SK-N-SH treated with all-trans-retinoic acid at 6 μM for 48 hours (cell line): ENCODE data around the gene ZNF682.
"Not testable (repeated sequence)": the region's sequence is repeated elsewhere in the genome, so short reads cannot be mapped to it uniquely, and the experiment has no call there.

Experiments
- ATAC-seq: fragments of 200-7000 bp; cut with Tn5 transposase; 3 replicates; pipeline ENCODE4 v1.9.1; 2020; ENCODE audit warnings: mild to moderate bottlenecking, moderate library complexity
- ARNTL ChIP-seq: fragments of 450-650 bp; formaldehyde crosslinking; IDR thresholded peaks from 2 replicates; pipeline ENCODE4 v1.5.0; 2020; ENCODE audit warnings: low read depth, mild to moderate bottlenecking, moderate library complexity, borderline replicate concordance
- BACH2 ChIP-seq: fragments of 250-450 bp; sonication (Bioruptor Pico); IDR thresholded peaks from 2 replicates; pipeline ENCODE4 v1.9.0; 2021; ENCODE audit warnings: mild to moderate bottlenecking, borderline replicate concordance
- CSDC2 ChIP-seq: fragments of 250-450 bp; sonication (Bioruptor Pico); IDR thresholded peaks from 2 replicates; pipeline ENCODE4 v1.5.0; 2020; ENCODE audit warnings: mild to moderate bottlenecking, moderate library complexity
- ESRRG ChIP-seq: fragments of 250-450 bp; sonication (Bioruptor Pico); IDR thresholded peaks from 2 replicates; pipeline ENCODE4 v1.6.1; 2021; ENCODE audit warnings: mild to moderate bottlenecking
- GLIS3 ChIP-seq: fragments of 250-450 bp; sonication (Bioruptor Pico); IDR thresholded peaks from 2 replicates; pipeline ENCODE4 v1.5.0; 2020; ENCODE audit warnings: mild to moderate bottlenecking, moderate library complexity
- ISL1 ChIP-seq: fragments of 250-450 bp; sonication (Bioruptor Pico); IDR thresholded peaks from 2 replicates; pipeline ENCODE4 v2.1.2; 2022; ENCODE audit warnings: mild to moderate bottlenecking, moderate library complexity
- OSR1 ChIP-seq: fragments of 250-450 bp; sonication (Bioruptor Pico); IDR thresholded peaks from 2 replicates; pipeline ENCODE4 v1.8.0; 2022; ENCODE audit warnings: moderate library complexity, mild to moderate bottlenecking, inconsistent platforms
- PPARA ChIP-seq: fragments of 250-450 bp; sonication (Bioruptor Pico); IDR thresholded peaks from 2 replicates; pipeline ENCODE4 v1.5.0; 2020; ENCODE audit warnings: mild to moderate bottlenecking, borderline replicate concordance
- RARB ChIP-seq: fragments of 250-450 bp; sonication (Bioruptor Pico); IDR thresholded peaks from 2 replicates; pipeline ENCODE4 v1.8.0; 2021; ENCODE audit warnings: mild to moderate bottlenecking, moderate library complexity
- SNAI2 ChIP-seq: fragments of 250-450 bp; sonication (Bioruptor Pico); IDR thresholded peaks from 2 replicates; pipeline ENCODE4 v1.5.0; 2020; ENCODE audit warnings: mild to moderate bottlenecking, moderate library complexity
- TCF4 ChIP-seq: fragments of 250-450 bp; sonication (Bioruptor Pico); IDR thresholded peaks from 2 replicates; pipeline ENCODE4 v1.8.0; 2021; ENCODE audit warnings: mild to moderate bottlenecking, moderate library complexity, borderline replicate concordance
- TOX ChIP-seq: fragments of 250-450 bp; sonication (Bioruptor Pico); IDR thresholded peaks from 2 replicates; pipeline ENCODE4 v1.8.0; 2021; ENCODE audit warnings: mild to moderate bottlenecking, moderate library complexity, borderline replicate concordance
- ZFP3 ChIP-seq: fragments of 250-450 bp; sonication (Bioruptor Pico); IDR thresholded peaks from 2 replicates; pipeline ENCODE4 v1.5.0; 2020; ENCODE audit warnings: mild to moderate bottlenecking, moderate library complexity
- ZNF565 ChIP-seq: fragments of 450-650 bp; formaldehyde crosslinking; conservative IDR thresholded peaks from 2 replicates; pipeline ENCODE4 v1.5.0; 2020; ENCODE audit warnings: low read depth, mild to moderate bottlenecking, moderate library complexity
- ZNF70 ChIP-seq: fragments of 450-650 bp; formaldehyde crosslinking; IDR thresholded peaks from 2 replicates; pipeline ENCODE4 v1.5.0; 2020; ENCODE audit warnings: mild to moderate bottlenecking, moderate library complexity
- ZNF8 ChIP-seq: fragments of 450-650 bp; formaldehyde crosslinking; IDR thresholded peaks from 2 replicates; pipeline ENCODE4 v1.5.0; 2020; ENCODE audit warnings: mild to moderate bottlenecking, moderate library complexity
- TF ChIP-seq, protein P1 (sequence below): fragments of 250-450 bp; sonication (Bioruptor Pico); IDR thresholded peaks from 2 replicates; pipeline ENCODE4 v1.5.0; 2020; ENCODE audit warnings: mild to moderate bottlenecking, moderate library complexity
- TF ChIP-seq, protein P2 (sequence below): fragments of 250-450 bp; sonication (Bioruptor Pico); IDR thresholded peaks from 2 replicates; pipeline ENCODE4 v1.5.1; 2021; ENCODE audit warnings: mild to moderate bottlenecking, moderate library complexity
- TF ChIP-seq, protein P3 (sequence below): fragments of 250-450 bp; sonication (Bioruptor Pico); IDR thresholded peaks from 2 replicates; pipeline ENCODE4 v1.8.0; 2020; ENCODE audit warnings: mild to moderate bottlenecking, moderate library complexity, borderline replicate concordance
- TF ChIP-seq, protein P4 (sequence below): fragments of 250-450 bp; sonication (Bioruptor Pico); IDR thresholded peaks from 2 replicates; pipeline ENCODE4 v1.5.1; 2020; ENCODE audit warnings: low read depth, mild to moderate bottlenecking, moderate library complexity

The ZNF682 gene

DNA sequence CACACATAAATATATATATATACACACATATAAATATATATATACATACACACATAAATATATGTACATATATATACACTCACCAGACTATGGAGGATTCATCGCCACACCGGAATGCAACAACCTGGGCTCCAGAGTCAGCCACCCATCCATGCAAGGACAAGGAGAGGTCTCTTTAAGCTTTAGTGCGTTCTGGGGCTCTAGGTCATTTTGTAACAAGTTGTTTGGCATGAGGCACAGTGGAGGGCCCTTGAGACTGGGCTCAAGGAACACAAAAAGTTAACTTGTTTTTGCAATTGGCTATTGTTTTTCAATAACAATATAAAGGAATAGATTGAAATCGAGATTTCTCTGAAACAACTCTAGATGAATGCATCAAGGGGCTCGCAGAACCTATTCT is 33.6 kb upstream of the ZNF682 start (continued):
- TF ChIP-seq, protein P1, sequence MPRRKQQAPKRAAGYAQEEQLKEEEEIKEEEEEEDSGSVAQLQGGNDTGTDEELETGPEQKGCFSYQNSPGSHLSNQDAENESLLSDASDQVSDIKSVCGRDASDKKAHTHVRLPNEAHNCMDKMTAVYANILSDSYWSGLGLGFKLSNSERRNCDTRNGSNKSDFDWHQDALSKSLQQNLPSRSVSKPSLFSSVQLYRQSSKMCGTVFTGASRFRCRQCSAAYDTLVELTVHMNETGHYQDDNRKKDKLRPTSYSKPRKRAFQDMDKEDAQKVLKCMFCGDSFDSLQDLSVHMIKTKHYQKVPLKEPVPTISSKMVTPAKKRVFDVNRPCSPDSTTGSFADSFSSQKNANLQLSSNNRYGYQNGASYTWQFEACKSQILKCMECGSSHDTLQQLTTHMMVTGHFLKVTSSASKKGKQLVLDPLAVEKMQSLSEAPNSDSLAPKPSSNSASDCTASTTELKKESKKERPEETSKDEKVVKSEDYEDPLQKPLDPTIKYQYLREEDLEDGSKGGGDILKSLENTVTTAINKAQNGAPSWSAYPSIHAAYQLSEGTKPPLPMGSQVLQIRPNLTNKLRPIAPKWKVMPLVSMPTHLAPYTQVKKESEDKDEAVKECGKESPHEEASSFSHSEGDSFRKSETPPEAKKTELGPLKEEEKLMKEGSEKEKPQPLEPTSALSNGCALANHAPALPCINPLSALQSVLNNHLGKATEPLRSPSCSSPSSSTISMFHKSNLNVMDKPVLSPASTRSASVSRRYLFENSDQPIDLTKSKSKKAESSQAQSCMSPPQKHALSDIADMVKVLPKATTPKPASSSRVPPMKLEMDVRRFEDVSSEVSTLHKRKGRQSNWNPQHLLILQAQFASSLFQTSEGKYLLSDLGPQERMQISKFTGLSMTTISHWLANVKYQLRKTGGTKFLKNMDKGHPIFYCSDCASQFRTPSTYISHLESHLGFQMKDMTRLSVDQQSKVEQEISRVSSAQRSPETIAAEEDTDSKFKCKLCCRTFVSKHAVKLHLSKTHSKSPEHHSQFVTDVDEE (CRISPR knock-in tag), result no peak
- TF ChIP-seq ARNTL (CRISPR knock-in tag), result no peak
- TF ChIP-seq, all 23 proteins: peak for 0

DNA sequence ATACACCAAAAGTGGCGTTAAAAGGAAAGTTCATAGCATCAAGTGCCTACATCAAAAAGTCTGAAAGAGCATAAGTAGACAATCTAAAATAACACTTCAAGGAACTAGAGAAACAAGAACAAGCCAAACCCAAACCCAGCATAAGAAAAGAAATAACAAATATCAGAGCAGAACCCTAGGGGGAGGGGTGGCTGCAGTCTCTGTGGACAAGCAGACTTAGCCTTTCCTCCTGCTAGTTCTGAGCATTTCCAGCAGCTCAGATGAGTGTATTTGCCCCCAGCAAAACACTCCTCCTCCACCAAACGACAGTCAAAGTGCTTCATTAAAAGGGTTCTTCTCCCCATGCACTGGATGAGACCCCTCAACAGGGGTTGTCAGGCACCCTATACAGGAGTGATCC is 31.4 kb upstream of the ZNF682 start:
- ATAC-seq, result no peak
- TF ChIP-seq, protein P1 (CRISPR knock-in tag), result no peak
- TF ChIP-seq TCF4 (CRISPR knock-in tag), result no peak
- TF ChIP-seq RARB, result no peak
- no peak for TF ChIP-seq ZFP3
- no peak for TF ChIP-seq BACH2 (CRISPR knock-in tag)
- TF ChIP-seq, protein P2, sequence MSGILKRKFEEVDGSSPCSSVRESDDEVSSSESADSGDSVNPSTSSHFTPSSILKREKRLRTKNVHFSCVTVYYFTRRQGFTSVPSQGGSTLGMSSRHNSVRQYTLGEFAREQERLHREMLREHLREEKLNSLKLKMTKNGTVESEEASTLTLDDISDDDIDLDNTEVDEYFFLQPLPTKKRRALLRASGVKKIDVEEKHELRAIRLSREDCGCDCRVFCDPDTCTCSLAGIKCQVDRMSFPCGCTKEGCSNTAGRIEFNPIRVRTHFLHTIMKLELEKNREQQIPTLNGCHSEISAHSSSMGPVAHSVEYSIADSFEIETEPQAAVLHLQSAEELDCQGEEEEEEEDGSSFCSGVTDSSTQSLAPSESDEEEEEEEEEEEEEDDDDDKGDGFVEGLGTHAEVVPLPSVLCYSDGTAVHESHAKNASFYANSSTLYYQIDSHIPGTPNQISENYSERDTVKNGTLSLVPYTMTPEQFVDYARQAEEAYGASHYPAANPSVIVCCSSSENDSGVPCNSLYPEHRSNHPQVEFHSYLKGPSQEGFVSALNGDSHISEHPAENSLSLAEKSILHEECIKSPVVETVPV (CRISPR knock-in tag), result no peak
- TF ChIP-seq, all 23 proteins: peak for 0

DNA sequence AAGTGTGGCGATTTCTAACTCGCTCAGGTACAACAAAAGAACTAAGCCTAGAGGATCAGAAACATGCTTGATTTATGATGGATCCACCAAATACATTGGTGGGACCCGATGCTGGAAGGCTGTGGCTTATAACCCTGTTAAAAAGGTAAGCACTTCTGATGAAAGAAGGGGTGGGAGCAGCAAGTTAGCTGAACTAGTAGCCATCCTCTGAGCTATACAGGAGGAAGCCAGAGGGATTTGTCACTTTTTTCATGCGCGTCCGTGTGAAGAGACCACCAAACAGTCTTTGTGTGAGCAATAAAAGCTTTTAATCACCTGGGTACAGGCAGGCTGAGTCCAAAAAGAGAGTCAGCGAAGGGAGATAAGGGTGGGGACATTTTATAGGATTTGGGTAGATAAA is 29.3 kb upstream of the ZNF682 start:
- ATAC-seq, result not testable (repeated sequence)

DNA sequence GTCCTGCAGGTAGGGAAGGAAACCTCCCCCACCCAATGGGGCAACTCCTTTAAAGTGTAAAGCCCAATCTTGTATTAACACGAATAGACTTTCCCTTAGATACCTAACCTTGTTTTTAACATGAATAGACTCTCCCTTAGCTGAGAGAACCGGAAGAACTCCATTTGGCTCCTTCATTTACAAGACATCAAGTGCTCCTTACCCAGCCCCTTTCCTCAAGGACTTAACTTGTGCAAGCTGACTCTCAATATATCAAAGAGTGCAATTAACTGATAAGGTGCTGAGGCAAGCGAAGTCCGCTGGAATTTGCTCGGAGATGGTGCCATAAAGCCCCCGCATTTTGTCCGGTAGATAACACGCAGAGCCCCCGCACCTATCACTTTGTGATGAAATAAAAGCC is 28.6 kb upstream of the ZNF682 start:
- no peak for ATAC-seq
- TF ChIP-seq, protein P1 (CRISPR knock-in tag), result no peak
- TF ChIP-seq ISL1 (CRISPR knock-in tag) (no peak), ZNF8 (no peak), TOX (no peak), CSDC2 (CRISPR knock-in tag) (no peak), ARNTL (CRISPR knock-in tag) (no peak), ZNF565 (CRISPR knock-in tag) (no peak), PPARA (no peak), SNAI2 (CRISPR knock-in tag) (no peak), GLIS3 (CRISPR knock-in tag) (no peak), ZFP3 (no peak), BACH2 (CRISPR knock-in tag) (no peak), ESRRG (CRISPR knock-in tag) (no peak), OSR1 (CRISPR knock-in tag) (no peak), TCF4 (CRISPR knock-in tag) (no peak), ZNF70 (CRISPR knock-in tag) (no peak)
- TF ChIP-seq, protein P2 (CRISPR knock-in tag), result no peak
- TF ChIP-seq, protein P3, sequence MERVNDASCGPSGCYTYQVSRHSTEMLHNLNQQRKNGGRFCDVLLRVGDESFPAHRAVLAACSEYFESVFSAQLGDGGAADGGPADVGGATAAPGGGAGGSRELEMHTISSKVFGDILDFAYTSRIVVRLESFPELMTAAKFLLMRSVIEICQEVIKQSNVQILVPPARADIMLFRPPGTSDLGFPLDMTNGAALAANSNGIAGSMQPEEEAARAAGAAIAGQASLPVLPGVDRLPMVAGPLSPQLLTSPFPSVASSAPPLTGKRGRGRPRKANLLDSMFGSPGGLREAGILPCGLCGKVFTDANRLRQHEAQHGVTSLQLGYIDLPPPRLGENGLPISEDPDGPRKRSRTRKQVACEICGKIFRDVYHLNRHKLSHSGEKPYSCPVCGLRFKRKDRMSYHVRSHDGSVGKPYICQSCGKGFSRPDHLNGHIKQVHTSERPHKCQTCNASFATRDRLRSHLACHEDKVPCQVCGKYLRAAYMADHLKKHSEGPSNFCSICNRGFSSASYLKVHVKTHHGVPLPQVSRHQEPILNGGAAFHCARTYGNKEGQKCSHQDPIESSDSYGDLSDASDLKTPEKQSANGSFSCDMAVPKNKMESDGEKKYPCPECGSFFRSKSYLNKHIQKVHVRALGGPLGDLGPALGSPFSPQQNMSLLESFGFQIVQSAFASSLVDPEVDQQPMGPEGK (CRISPR knock-in tag), result no peak
- TF ChIP-seq, protein P4, sequence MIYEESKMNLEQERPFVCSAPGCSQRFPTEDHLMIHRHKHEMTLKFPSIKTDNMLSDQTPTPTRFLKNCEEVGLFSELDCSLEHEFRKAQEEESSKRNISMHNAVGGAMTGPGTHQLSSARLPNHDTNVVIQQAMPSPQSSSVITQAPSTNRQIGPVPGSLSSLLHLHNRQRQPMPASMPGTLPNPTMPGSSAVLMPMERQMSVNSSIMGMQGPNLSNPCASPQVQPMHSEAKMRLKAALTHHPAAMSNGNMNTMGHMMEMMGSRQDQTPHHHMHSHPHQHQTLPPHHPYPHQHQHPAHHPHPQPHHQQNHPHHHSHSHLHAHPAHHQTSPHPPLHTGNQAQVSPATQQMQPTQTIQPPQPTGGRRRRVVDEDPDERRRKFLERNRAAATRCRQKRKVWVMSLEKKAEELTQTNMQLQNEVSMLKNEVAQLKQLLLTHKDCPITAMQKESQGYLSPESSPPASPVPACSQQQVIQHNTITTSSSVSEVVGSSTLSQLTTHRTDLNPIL (CRISPR knock-in tag), result no peak
